Measurements from ENCODE around the gene USP24.

- no peak for TF ChIP-seq CTCF (IDR thresholded peaks at IDR 0.05)
- TF ChIP-seq POLR2A (IDR thresholded peaks at IDR 0.05) = no peak
These were observed 94.6 kb downstream of the USP24 start for GRCh38 chr1:55120538-55120937.
